ENCODE measurements around the gene JAK3.
"Not testable (repeated sequence)": the region's sequence is repeated elsewhere in the genome, so short reads cannot be mapped to it uniquely, and the experiment has no call there.

Gene JAK3

DNA sequence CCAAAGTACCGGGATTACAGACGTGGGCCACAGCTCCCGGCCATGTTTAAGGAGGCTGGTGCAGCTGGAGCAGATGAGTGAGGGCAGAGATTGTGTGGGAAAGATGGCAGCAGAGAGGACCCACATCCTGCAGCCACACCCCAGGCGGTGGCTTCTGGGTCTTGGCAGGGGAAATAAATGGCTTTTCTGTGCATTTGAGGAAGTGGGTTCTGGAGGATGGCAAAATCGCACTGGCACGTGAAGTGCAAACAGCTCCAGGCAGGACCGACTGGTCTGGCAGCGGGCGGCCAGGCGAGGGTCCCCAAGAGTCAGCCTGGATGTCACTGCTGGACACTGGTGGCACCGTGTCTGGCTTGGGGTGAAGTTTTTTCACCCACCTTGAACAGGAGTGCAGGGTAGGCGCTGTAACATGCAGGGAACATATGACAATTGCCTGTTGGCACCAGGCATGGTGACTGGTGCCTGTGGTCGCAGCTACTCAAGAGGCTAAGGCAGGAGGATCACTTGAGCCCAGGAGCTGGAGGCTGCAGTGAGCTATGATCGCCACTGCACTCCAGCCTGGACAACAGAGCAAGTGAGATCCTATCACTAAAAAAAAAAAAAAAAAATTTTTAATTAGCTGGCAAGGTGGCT is 44.4 kb downstream of the JAK3 start:
- no peak for DNase-seq (ENCODE audit: low spot score)

DNA sequence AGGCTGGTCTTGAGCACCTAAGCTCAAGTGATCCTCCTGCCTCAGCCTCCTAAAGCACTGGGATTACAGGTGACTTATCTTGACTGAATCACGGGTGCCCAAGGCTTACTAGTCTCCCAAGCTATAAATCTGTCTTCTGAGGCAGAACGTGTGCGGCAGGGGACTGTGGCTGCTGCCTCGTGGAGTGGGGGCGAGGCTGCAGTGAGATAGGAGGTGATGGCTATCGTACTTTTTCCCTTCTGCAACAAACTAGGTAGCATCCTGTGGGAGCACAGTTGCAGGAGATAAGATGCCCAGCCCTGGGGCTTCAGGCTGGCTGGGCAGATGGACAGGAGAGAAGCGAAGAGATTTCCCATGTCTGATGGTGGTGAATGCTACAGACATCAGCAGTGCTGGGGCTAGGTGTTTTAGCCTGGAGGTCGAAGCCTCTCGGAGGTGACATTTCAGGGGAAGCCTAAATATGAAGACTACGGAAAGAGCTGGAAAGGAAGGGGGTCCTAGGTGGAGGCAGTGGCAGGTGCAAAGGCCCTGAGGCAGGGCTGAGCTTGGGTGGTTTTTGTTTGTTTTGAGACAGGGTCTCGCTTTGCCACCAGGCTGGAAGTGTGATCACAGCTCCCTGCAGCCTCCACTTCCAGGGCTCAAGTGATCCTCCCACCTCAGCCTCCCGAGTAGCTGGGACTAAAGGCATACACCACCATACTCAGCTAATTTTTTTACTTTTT is 45.5 kb downstream of the JAK3 start:
- no peak for DNase-seq (ENCODE audit: low spot score)

DNA sequence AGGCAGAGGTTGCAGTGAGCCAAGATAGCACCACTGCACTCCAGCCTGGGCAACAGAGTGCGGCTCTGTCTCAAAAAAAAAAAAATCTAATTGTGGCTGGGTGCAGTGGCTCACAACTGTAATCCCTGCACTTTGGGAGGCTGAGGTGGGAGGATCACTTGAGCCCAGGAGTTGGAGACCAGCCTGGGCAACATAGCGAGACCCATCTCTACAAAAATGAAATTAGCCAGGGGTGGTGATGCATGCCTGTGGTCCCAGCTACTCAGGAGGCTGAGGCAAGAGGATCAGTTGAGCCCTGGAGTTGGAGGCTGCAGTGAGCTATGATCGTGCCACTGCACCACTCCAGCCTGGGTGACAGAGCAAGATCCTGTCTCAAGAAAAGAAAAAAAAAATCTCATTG is 49.2 kb downstream of the JAK3 start:
- not testable (repeated sequence) for DNase-seq (ENCODE audit: low spot score)

DNA sequence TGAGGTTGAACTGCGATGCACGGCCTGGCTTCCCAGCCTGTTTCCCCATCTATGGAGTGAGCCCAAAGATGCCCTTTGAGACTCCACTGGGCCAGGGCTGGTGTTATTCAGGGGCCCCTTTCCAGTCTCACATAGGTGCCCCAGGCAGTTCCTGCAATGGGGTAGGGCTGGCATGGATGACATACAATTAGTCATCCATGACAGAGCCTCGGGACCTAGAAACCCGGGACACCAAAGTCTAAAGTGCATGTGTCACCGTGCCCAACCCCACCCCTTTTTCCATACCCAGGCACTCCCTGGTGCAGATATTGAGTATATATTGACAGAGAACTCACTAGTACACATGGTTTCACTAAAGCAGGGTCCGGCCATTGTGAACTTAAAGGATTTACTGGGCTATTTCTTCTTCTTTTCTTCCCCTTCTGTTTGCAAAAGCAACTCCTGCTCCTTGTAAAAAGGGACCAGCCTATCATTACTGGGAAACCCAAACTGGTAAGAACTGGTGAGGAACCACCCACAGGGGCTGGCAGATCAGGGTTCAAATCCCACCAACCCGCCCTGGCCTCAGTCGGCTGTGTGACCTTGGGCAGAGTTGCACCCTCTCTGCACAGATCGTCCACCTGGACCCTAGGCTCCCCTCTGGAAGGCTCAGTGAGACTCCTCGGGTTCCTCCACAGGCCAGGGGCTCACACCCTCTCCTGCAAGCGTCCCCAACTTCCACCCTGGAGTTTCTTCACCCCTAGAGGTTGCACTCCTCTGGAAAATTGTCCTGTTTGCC is 50.2 kb downstream of the JAK3 start:
- no peak for DNase-seq (ENCODE audit: low spot score)

DNA sequence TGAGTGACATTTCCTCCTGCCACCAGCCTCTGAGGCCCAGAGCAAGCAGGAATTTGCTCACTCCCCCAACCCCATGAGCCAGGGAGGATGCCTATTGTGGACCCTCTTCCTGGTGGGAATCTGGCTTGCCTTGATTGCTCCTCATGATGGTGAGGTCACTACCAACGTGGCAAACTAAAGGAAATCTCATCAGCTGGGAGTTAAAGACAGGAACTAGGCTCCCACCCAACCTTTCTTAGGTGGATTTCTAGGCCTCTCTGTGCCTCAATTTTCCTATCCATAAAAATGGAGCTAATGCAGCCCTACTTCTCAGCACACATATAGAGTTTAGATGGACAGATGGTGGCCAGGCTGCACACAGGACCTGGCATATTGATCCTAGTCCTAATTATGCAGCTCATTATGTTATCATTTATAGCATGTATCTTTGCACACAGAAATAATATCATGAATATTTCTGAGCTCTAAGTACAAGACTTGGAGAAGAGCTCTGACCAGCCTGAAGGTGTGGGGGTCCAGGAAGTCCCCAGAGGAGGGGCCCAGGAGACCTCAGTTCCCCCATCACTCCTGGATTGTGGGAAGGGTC is 50.9 kb downstream of the JAK3 start:
- DNase-seq (ENCODE audit: low spot score): no peak

DNA sequence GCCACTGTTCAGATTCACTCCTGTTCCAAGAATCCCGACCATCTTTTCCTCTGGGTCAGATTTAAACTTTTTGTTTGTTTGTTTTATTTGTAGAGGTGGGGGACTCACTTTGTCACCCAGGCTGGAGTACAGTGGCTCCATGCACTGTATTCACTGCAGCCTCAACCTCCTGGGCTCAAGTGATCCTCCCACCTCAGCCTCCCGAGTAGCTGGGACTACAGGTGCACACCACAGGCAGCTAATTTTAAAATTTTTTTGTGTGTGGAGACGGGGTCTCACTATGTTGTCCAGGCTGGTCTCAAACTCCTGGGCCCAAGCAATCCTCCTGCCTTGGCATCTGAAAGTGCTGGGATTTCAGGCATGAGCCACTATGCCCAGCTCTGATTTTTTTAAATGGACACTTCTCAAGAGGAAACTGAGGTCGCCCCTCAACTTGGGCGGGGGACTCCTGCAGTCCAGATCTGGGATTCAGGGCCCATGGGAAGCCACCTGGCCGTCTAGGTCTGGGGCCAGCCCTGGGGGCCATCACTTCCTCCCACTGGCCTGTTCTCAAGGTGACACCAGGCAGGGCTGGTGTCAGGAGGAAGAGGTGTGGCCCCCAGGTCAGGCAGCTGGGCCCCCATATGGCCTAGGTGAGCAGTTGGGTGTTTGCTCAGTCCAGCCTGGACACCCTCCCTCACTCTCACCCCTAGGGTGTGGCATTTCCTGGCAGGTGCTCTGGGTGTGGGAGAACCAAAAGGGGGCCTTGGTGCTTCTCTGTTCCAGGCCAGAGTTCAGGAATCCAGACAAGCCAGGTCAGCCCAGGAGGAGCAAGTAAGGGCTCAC is 51.6 kb downstream of the JAK3 start:
- no peak for DNase-seq (ENCODE audit: low spot score)

DNA sequence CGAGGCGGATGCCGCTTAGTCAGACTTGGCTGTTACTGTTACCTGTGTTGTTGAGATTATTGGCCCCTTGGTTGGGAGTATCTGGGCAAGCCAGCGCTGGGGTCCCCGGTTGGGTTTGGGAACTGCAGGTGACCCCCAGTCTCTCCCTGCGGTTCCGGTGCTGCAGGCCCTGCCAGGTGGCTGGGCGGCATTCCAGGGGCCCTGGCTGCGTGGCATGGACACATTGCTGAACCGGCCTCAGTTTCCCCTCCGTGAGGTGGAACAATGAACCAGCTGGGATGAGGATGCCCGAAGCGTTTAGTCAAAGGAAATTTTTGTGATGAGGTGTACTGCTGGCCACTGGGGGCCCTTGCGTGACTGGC is 52.3 kb downstream of the JAK3 start:
- DNase-seq (ENCODE audit: low spot score): no peak

DNA sequence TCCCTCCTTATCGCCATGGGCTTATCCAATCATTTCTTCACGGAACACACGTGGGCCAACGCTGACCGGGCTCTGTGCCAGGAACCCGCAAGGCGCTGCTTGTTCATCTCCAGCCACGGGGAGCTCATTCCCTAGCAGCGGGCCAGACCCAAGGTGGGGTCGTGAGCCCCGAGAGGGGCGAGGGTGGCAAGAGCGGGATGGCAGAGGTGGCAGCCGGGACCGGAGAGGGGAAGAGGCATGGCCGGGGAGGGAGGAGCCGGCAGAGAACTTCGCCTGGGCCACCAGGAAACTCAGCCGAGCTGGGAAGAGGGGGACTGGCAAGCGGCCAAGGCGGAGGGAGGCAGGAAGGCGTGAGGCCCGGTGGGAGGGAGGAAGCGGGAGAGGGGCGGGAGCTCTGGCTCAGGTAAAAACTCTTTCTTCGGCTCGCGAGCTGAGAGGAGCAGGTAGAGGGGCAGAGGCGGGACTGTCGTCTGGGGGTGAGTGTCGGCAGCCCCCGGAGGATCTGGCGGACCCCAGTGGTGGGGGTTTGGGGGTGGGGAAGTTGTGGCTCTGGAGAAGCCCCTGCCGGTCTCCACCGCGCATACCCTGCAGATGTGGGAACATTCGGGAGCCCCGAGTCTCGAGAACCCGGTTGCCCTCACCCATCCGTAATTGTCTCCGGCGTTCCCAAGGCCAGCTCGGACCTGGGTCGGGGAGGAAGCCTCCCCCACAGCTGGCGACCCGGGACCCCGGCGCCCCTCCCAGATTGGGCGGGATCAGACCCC is 52.9 kb downstream of the JAK3 start, which contains the start of gene B3GNT3:
Gene B3GNT3 (plus strand): TSS at position 408 of the 764 bp plus-strand sequence. CDS start 12,670 bp downstream, outside the sequence.
- DNase-seq (ENCODE audit: low spot score): no peak

DNA sequence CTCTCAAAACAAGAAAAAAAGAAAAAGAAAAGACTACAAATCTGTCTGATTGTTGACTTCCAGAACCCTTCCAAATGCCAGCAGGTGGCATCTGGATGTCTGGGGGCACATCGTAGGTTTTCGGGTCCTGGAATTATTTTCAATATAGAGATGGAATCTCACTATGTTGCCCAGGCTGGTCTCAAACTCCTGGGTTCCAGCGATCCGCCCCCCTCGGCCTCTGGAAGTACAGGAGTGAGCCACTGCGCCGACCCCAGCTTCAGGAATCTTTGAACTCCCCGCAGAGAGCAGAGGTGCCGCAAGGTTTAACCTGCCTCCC is 53.4 kb downstream of the JAK3 start:
- DNase-seq (ENCODE audit: low spot score): no peak

DNA sequence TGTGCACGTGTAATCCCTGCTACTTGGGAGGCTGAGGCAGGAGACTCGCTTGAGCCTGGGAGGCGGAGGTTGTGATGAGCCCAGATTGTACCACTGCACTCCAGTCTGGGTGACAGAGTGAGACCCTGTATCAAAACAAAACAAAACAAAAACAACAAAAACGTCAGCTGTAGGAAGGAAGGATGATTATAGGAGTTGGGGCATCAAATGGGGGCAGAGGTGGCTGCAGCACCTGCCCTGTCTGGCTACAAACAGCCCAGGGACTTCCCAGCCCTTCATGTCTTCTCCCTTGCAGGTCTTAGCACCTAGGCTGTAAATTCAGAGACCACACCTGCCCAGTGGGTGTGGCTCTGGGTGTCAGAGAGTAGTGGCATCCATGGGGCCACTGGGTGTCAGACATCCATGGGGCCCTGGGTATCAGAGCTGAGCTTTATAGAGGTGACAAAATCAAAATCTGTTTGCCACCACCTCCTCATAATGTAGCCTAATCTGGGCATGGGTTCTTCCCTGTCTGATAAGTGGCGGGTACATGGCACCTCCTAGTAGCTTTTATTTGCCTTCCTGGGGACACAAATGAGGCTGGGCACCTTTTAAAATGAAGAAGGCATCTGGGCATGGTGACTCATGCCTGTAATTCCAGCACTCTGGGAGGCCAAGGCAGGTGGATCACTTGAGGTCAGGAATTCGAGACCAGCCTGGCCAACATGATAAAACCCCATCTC is 57.6 kb downstream of the JAK3 start:
- DNase-seq (ENCODE audit: low spot score): no peak

DNA sequence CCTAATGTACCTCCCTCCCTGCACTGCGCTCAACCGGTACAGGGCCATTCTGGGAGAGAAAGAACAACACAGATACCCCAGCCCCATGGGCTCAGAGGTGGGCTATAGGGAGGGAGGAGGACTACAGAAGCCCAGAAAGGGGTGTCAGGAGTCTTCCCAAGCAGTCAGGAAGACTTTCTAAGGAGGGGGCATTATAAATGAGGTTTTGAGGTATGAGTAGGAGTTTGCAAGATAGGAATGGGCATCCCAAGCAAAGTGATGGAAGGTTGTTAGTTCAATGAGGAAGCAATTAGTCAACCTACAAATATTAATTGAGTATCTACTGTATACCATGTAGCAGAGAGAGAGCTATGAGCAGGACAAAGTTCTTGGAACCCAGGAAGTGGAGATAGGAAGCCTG is 59.1 kb downstream of the JAK3 start:
- no peak for DNase-seq (ENCODE audit: low spot score)

DNA sequence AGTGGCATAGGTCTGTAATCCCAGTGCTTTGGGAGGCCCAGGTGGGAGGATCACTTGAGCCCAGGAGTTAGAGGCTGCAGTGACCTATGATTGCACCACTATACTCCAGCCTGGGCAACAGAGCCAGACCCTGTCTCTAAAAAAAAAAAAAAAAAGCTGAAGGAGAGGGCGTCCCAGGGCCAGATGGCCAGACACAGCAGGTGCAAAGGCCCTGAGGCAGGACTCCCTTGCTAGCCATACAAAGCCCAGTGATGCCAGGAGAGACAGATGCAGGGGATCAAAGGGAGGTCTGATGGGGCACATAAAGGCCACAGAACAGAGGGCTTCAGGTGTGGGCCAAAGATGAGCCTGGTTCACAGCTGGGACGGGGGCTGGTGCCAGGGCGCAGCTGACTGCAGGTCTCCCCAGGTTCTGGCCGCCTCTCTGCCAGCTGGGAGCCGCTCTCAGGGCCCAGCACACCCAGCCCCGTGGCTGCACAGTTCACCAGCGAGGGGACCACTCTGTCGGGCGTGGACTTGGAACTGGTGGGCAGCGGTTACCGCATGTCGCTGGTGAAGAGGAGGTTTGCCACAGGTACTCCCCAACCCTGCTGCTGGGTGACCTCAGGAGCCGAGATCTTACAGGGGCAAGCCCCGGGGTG is 60.4 kb downstream of the JAK3 start:
- DNase-seq (ENCODE audit: low spot score): no peak

DNA sequence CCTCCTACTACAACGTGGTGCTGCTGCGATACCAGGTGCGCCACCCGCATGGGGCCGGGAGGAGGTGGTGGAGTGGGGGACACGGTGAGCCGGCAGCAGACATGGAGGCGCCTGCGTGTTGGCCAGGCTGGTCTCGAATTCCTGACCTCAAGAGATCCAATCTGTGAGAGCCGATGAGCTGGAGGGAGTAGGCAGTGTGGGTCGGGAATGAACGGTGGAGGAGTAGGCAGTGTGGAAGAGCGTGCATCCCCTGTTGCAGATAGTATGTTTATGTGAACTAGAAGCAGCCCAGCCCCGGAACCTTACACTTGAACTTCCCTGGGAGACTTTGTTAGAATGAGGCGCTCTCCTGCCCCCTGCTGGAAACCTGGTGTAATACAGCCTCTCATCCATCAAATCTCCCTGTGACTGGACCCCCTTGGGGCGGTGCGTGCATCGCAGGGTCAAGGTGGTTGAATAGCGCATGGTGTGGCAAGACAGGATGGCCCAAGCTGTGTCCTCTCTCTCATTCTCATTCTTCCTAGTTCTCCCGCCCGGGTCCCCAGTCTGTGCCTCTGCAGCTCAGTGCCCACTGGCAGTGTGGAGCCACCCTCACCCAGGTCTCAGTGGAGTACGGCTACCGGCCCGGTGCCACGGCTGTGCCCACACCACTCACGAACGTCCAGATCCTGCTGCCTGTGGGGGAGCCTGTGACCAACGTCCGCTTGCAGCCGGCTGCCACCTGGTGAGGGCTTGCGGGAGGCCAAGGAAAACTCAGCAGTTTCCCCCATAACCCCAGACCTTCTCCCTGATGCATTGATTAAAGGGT is 63.4 kb downstream of the JAK3 start:
- DNase-seq (ENCODE audit: low spot score): peak; percentile 89

DNA sequence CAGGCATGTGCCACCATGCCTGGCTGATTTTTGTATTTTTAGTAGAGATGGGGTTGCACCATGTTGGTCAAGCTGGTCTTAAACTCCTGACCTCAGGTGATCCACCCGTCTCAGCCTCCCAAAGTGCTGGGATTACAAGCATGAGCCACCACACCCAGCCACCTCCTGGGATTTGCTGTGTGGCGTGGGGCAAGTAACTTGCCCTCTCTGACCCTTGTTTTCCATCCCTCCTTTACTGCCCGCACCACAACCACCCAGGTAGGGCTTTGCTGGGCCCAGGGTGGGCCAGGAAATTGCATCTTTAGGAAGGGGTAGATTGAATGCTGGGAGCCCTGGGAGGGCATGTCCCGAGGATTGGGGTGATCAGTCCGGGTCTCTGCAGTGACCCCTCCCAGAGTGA is 64.1 kb downstream of the JAK3 start:
- DNase-seq (ENCODE audit: low spot score): not testable (repeated sequence)

DNA sequence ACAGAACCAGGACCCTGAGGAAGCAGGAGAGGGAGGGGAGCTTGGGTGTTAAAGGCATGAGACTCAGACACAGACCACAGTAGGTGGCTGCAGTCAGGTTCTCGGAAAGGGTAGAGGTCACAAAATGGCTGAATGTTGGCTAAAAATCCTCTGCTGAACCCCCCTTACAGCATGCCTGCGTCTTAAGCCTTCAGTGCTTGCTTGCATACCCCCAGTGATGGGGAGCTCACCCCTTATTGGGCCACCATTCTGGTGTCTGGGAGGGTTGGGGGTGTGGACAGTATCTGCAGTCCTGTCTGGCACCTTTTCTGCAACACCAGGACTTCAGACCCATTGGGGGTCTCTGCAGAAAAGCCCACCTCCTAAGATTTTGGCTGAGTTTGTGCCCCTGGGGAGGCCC is 67.0 kb downstream of the JAK3 start:
- no peak for DNase-seq (ENCODE audit: low spot score)

DNA sequence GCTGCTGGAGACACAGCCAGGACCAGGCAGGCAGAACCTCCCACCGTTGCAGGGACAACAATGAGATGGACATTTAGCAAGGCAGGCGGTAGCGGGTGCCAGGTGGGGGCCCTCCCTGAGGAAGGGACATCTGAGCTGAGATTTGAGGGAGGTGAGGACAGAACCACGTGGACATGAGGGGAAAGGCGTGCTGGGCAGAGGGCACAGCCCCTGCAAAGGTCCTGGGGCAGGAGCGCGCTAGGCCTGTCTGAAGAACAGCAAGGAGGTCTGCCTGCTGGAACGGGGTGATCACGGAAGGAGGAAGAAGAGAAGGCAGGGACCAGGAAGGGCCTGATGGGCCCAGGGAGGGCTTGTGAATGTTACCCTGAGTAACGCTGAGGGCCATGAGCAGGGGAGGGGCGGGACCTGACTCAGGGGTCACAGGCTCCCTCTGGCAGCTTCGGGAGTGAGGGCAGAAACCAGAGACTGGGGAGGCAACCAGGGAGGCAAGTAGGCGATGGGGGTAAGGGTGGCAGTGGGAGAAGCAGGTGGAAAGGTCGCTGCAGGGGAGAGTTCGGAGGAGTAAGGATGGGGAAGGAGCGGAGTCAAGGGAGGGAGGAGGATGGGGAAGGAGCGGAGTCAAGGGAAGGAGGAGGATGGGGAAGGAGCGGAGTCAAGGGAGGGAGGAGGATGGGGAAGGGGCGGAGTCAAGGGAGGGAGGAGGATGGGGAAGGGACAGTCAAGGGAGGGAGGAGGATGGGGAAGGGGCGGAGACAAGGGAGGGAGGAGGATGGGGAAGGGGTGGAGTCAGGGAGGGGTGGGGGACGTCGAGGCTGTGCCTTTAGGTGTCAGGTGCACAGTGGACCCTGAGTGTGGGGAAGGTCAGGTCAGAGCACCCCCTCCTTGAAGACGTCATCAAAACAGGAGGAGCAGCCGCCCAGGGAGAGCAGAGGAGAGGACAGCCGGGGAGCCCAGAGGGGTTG is 68.5 kb downstream of the JAK3 start:
- no peak for DNase-seq (ENCODE audit: low spot score)

DNA sequence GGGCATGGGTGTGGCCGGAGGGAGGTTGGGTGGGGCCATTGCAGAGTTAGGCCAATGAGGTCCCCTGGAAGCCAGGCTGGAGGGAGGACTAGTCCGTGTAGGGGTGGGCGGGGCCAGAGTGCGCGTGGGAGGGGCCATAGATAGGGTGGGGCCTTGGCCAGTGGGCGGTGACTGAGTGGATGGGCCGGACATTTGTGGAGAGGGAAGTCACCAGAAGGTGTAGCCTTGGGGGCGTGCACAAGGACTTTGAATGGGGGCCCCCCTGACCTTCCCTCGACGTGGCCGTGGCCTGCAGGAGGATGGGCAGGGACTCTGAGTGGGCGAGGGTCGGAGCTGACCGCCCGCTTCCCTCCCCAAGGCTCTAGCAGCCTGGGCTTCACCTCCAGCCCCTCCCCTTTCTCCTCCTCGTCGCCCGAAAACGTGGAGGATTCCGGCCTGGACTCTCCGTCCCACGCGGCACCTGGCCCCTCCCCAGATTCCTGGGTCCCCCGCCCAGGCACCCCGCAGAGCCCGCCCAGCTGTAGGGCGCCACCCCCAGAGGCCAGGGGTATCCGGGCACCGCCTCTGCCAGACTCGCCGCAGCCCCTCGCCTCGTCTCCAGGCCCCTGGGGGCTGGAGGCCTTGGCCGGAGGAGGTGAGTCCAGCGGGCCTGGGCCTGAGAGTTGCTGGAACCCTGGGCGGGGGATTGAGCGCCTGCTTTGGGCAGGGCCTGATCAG is 69.4 kb downstream of the JAK3 start:
- no peak for DNase-seq (ENCODE audit: low spot score)
